ENCODE data around the gene MCU. TPM values are rescaled to one million over a fixed set of nuclear protein-coding genes. Genes with fewer than 3 reads are reported as not detected.
"Not testable (repeated sequence)": the region's sequence is repeated elsewhere in the genome, so short reads cannot be mapped to it uniquely, and the experiment has no call there.

MCU gene
- total and polyA plus RNA-seq, 12 donors: 9.0 to 19.0 (median 14.7) TPM

GRCh38 chr10:72695496-72695895 is 3.6 kb downstream of the MCU start:
- TF ChIP-seq, protein P1, sequence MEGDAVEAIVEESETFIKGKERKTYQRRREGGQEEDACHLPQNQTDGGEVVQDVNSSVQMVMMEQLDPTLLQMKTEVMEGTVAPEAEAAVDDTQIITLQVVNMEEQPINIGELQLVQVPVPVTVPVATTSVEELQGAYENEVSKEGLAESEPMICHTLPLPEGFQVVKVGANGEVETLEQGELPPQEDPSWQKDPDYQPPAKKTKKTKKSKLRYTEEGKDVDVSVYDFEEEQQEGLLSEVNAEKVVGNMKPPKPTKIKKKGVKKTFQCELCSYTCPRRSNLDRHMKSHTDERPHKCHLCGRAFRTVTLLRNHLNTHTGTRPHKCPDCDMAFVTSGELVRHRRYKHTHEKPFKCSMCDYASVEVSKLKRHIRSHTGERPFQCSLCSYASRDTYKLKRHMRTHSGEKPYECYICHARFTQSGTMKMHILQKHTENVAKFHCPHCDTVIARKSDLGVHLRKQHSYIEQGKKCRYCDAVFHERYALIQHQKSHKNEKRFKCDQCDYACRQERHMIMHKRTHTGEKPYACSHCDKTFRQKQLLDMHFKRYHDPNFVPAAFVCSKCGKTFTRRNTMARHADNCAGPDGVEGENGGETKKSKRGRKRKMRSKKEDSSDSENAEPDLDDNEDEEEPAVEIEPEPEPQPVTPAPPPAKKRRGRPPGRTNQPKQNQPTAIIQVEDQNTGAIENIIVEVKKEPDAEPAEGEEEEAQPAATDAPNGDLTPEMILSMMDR (IDR thresholded peaks at IDR 0.05): no peak
- 91 to 96% methylated on average over 3 of the region's 3 CpGs for WGBS, 2 donors
- DNase-seq (no peak), ATAC-seq (no peak)
- Histone ChIP-seq H3K4me1 (peaks cover 0 to 39% (median 30%) of the 10 kb centered on the region in 9 donors), H3K9me3 (no peaks in the 10 kb centered on the region), H3K4me3 (no peak overlapping the region), H3K36me3 (no peaks in the 10 kb centered on the region), H3K27ac (no peak overlapping the region), H3K27me3 (no peaks in the 10 kb centered on the region)
- intact Hi-C loops (cut with DNase I): loop anchor here in 6 of 10 donors (1.0 to 10.0 kb wide), 4 partner anchors 137 to 331 kb away; no protein-coding TSS in a partner anchor

DNA sequence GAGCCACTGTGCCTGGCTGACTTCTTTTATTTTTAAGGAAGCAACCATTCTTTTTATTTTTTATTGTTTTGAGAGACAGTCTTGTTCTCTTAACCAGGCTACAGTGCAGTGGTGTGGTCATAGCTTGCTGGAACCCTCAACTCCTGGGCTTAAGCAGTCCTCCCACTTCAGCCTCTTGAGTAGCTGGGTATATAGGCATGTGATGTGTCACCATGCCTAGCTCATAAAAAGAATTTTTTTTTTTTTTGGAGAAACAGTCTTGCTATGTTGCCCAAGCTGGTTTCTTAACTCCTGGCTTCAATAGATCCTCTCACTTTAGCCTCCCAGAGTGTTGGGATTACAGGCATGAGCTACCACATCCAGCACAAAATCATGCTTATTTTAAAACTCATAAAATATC is 5.8 kb downstream of the MCU start:
- DNase-seq (no peak), ATAC-seq (no peak)
- H3K4me3 ChIP-seq: no peak overlapping the region
- H3K27me3 ChIP-seq: no peaks in the 10 kb centered on the region
- H3K27ac ChIP-seq: no peak overlapping the region
- TF ChIP-seq, protein P1 (IDR thresholded peaks at IDR 0.05): no peak
- H3K9me3 ChIP-seq: no peaks in the 10 kb centered on the region
- no peaks in the 10 kb centered on the region for H3K36me3 ChIP-seq
- intact Hi-C loops (cut with DNase I): loop anchor here in 3 of 10 donors (10.0 kb wide), 1 partner anchor 333 kb away; no protein-coding TSS in a partner anchor
- peaks cover 0 to 36% (median 27%) of the 10 kb centered on the region in 9 donors for H3K4me1 ChIP-seq

- H3K36me3 ChIP-seq; DNase-seq; H3K4me3 ChIP-seq; intact Hi-C loops (cut with DNase I); H3K9me3 ChIP-seq; ATAC-seq; H3K27me3 ChIP-seq: not testable (repeated sequence)
- peak overlapping the region in 1 of 10 donors; percentile 7 for H3K27ac ChIP-seq
- WGBS, 2 donors: 97 to 99% methylated on average over 5 of the region's 5 CpGs
- H3K4me1 ChIP-seq: peaks cover 0 to 13% (median 5%) of the 10 kb centered on the region in 9 donors
These were observed 10.5 kb downstream of the MCU start for GRCh38 chr10:72702465-72702864.

GRCh38 chr10:72702868-72703581 is 11.1 kb downstream of the MCU start:
- H3K27me3 ChIP-seq: no peaks in the 10 kb centered on the region
- H3K27ac ChIP-seq: peak overlapping the region in 2 of 10 donors; percentile 7 to 31
- H3K4me1 ChIP-seq: peaks cover 0 to 17% (median 6%) of the 10 kb centered on the region in 9 donors
- DNase-seq (no peak), ATAC-seq (peak in 5 of 8 donors; percentile 41 to 72 (median 61))
- 74 to 85% methylated on average over 3 of the region's 3 CpGs for WGBS, 2 donors
- TF ChIP-seq, protein P1 (IDR thresholded peaks at IDR 0.05): peak in 3 of 9 donors; percentile 8 to 24 (median 23)
- no peaks in the 10 kb centered on the region for H3K9me3 ChIP-seq
- no peaks in the 10 kb centered on the region for H3K36me3 ChIP-seq
- intact Hi-C loops (cut with DNase I): no loop called here
- H3K4me3 ChIP-seq: no peak overlapping the region

- no peak overlapping the region for H3K27ac ChIP-seq
- intact Hi-C loops (cut with DNase I): no loop called here
- WGBS, 2 donors: 93 to 98% methylated on average over 4 of the region's 4 CpGs
- H3K27me3 ChIP-seq: no peaks in the 10 kb centered on the region
- no peak for DNase-seq
- no peak overlapping the region for H3K4me3 ChIP-seq
- ATAC-seq: no peak
- no peaks in the 10 kb centered on the region for H3K36me3 ChIP-seq
- TF ChIP-seq, protein P1 (IDR thresholded peaks at IDR 0.05): no peak
- peaks cover 0 to 28% (median 17%) of the 10 kb centered on the region in 9 donors for H3K4me1 ChIP-seq
- H3K9me3 ChIP-seq: no peaks in the 10 kb centered on the region
These were observed 12.2 kb downstream of the MCU start for GRCh38 chr10:72704117-72704516.
